ENCODE data around the gene KCTD8.

DNA sequence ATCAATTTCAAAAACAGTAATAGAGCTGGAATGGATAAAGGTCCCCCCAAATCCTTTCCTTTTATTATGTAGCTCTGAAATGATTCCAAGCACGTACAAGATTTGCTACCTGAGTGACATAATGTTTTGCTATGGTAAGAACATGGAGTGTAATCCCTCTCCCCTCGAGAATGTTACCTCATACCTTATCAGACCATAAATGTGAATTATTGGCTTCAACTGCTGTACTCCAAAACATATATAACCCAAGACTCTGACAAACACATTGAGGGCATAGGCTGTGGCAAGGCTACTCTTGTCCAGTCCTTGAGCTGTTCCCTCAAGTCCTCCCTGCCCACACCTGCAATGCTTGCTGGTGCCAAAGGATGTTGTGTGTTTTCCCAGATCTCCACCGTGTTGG, 286.9 kb downstream of the KCTD8 start:
- TF ChIP-seq, protein P1, sequence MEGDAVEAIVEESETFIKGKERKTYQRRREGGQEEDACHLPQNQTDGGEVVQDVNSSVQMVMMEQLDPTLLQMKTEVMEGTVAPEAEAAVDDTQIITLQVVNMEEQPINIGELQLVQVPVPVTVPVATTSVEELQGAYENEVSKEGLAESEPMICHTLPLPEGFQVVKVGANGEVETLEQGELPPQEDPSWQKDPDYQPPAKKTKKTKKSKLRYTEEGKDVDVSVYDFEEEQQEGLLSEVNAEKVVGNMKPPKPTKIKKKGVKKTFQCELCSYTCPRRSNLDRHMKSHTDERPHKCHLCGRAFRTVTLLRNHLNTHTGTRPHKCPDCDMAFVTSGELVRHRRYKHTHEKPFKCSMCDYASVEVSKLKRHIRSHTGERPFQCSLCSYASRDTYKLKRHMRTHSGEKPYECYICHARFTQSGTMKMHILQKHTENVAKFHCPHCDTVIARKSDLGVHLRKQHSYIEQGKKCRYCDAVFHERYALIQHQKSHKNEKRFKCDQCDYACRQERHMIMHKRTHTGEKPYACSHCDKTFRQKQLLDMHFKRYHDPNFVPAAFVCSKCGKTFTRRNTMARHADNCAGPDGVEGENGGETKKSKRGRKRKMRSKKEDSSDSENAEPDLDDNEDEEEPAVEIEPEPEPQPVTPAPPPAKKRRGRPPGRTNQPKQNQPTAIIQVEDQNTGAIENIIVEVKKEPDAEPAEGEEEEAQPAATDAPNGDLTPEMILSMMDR (IDR thresholded peaks at IDR 0.05; ENCODE audit: low read depth, low read length, poor library complexity, severe bottlenecking), result no peak
- TF ChIP-seq EZH2phosphoT487 (IDR thresholded peaks at IDR 0.05; ENCODE audit: borderline replicate concordance, low read length), result no peak
